AG04449 (cell line): ENCODE measurements around the gene GSE1.

Source experiments
- CTCF ChIA-PET: fragments of 350-600 bp; formaldehyde crosslinking; extraction: SDS; loops from one replicate; lab custom pipeline; 2021; ENCODE audit warnings: antibody characterized with exemption; lab: Yijun Ruan, JAX
- POLR2A ChIA-PET: fragments of 400-600, 350-600 bp; formaldehyde crosslinking; extraction: SDS; loops from one replicate; lab custom pipeline; 2020; ENCODE audit warnings: antibody characterized with exemption, inconsistent platforms; lab: Yijun Ruan, JAX
- DNase-seq: peaks from one replicate; pipeline ENCODE4 v3.0.0-alpha.2; 2010; ENCODE audit warnings: low read depth, low spot score
- H3K4me3 ChIP-seq: 2 replicates; pipeline ENCODE4 v1.5.1; 2011; ENCODE audit warnings: low read depth, mild to moderate bottlenecking, control low read depth, low read length
- TF ChIP-seq, protein P1 (sequence below): IDR thresholded peaks from one replicate; pipeline ENCODE4 v1.5.1; 2011; ENCODE audit warnings: mild to moderate bottlenecking, moderate library complexity, low read length, control low read depth, inconsistent platforms; ENCODE audit not compliant: insufficient read depth; ENCODE audit errors: missing control alignments

Gene GSE1

DNA sequence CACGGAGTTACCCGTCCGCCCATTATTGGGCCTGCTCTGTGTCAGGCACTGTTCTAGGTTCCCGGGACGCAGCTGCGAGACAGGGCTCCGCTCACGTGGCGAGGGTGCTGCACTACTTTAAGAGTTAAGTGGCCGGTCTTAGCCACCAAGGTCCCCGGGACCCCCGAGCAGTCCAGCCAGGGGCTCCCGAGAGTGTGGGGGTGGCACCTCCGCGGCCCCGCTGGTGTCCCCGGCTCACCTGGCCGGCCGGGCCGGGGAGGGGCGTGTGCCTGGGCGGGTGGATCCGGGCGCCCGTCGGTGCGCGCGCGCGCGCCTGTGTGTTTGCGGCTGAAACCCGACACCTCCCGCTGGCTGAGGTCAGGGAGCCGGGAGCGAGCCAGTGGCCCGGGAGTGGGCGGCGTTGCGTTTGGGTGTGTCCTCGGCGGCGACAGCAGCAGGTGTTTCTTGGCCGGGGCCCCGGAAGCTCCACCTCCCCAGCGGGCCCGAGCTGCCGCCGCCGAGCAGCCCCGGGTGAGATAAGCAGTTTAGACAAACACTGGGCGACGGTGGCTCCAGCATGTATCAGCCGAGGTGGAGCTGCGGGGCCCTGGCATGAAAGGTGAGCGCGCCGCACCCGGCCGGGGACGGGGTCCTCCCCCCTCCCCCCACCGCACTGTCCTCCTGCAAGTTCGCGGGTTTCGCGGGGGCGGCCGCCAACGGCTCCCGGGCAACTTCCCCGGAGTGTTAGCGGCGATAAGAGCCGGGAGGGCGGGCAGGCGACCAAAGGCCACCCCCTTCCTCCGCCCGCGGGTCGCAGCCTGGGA, at the start of gene GSE1:
TSS of gene GSE1 (plus strand) at position 522 of the 803 bp plus-strand sequence. CDS start at position 592, 70 bp downstream.
- DNase-seq = no peak
- CTCF ChIA-PET = interaction anchor here (1.0 to 9.0 kb wide), 3 partner anchors 197 to 338 kb away, joined by 3 to 86 read pairs (median 4); no protein-coding TSS in a partner anchor
- POLR2A ChIA-PET = no interaction called here
- TF ChIP-seq, protein P1, sequence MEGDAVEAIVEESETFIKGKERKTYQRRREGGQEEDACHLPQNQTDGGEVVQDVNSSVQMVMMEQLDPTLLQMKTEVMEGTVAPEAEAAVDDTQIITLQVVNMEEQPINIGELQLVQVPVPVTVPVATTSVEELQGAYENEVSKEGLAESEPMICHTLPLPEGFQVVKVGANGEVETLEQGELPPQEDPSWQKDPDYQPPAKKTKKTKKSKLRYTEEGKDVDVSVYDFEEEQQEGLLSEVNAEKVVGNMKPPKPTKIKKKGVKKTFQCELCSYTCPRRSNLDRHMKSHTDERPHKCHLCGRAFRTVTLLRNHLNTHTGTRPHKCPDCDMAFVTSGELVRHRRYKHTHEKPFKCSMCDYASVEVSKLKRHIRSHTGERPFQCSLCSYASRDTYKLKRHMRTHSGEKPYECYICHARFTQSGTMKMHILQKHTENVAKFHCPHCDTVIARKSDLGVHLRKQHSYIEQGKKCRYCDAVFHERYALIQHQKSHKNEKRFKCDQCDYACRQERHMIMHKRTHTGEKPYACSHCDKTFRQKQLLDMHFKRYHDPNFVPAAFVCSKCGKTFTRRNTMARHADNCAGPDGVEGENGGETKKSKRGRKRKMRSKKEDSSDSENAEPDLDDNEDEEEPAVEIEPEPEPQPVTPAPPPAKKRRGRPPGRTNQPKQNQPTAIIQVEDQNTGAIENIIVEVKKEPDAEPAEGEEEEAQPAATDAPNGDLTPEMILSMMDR = no peak
- peak within 1 kb of the TSS; percentile 61 for H3K4me3 ChIP-seq

DNA sequence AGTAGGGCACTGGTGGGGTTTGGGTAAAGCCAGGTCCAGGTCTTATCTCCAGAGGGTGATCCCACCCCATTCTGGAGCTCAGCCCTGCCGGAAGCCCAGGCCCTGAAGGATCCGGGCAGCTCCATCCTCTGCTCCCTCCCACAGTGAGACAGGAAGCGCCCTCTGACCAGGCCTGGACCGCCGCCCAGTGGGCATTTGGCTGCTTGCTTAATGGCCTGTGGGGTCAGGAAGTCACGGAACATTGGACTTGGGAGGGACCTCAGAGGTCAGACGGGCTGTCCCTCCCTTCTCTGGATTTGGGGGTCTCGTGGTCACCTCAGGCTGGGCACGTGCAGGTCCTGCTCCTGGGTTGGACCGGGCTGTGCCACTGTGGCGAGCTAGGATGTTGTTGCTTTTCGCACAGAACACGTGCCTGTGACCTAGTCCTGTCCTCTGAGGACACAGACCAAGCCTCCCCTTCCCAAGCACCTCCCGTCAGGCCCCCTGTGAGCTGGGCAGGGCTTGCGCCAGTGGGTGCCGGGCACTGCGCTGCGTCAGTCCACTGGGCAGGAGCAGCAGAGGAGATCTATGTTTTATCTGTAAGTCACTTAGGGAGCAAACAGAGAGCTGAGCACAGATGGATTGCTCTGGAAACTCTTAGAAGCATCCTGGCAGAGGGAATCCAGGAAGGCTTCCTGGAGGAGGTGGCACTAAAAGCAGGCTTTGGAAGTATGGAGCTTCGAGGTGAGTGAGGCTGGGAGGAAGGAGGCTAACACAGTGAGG, 49.4 kb upstream of the GSE1 start:
- DNase-seq = no peak
- TF ChIP-seq, protein P1 = no peak
- H3K4me3 ChIP-seq = no peak overlapping the region
- ChIA-PET POLR2A (no interaction called here), CTCF (interaction anchor here (0.7 to 3.2 kb wide), 11 partner anchors 10 to 143 kb away, joined by 3 to 24 read pairs (median 5); no protein-coding TSS in a partner anchor)

DNA sequence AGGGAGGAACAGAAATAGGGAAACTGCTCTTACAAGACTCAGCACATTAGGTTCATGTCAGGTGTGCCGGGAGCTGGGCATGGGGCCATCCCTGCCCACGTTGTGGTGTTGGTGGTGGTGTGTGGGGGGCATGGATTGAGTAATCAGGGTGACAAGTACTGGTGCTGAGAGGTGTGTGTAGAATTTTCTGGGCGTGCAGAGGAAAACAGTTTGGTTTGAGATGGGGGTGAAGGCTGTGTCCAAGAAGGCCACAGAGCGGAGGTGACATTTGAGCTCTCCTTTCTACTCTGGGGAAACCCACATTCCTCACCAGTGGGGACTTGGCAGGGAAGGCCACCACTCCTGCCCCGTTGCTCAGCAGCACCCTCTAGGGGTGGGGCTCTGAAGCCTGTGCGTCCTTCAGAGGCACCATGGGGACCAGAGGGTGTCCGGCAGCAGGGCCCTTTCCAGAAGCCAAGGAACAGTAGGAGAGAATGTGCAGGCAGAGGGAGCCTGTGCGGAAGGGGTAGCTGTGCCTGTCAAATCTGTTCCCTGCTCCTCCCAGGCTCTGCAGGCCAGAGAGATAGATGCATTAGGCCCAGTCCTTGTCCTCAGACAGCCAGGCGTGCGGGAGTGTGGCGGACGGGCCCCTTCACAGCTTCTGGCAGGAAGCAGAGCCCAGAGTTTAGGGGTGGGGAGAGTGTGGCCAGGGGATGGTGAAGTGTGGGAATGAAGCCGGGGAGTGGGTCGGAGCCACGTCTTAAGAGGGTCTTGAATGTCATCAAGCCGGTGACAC, 48.7 kb upstream of the GSE1 start:
- CTCF ChIA-PET = interaction anchor here (0.7 to 3.2 kb wide), 15 partner anchors 8 to 144 kb away, joined by 3 to 24 read pairs (median 4); no protein-coding TSS in a partner anchor
- H3K4me3 ChIP-seq = no peak overlapping the region
- TF ChIP-seq, protein P1 = peak; percentile 56
- POLR2A ChIA-PET = no interaction called here
- DNase-seq = no peak

DNA sequence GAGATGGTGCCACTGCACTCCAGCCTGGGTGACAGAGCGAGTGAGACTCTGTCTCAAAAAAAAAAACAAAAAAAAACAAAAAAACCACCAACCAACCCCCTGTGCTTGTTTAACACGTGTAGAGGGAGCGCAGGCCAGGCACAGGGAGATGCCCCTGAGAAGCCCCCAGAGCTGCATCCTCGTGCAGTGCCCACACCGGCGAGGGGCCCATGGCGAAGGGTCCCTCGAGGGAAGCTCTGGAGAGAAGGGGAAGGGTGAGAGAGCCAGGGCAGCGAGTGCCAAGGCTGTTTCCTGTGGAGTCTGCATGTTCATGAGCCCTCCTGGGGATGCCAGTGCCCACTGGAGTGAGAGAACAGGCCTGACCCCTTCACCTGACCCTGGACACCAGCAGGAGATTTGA, 47.8 kb upstream of the GSE1 start:
- no peak overlapping the region for H3K4me3 ChIP-seq
- POLR2A ChIA-PET = no interaction called here
- TF ChIP-seq, protein P1 = no peak
- DNase-seq = no peak
- CTCF ChIA-PET = interaction anchor here (0.8 to 3.2 kb wide), 8 partner anchors 9 to 144 kb away, joined by 3 to 24 read pairs (median 7); no protein-coding TSS in a partner anchor

DNA sequence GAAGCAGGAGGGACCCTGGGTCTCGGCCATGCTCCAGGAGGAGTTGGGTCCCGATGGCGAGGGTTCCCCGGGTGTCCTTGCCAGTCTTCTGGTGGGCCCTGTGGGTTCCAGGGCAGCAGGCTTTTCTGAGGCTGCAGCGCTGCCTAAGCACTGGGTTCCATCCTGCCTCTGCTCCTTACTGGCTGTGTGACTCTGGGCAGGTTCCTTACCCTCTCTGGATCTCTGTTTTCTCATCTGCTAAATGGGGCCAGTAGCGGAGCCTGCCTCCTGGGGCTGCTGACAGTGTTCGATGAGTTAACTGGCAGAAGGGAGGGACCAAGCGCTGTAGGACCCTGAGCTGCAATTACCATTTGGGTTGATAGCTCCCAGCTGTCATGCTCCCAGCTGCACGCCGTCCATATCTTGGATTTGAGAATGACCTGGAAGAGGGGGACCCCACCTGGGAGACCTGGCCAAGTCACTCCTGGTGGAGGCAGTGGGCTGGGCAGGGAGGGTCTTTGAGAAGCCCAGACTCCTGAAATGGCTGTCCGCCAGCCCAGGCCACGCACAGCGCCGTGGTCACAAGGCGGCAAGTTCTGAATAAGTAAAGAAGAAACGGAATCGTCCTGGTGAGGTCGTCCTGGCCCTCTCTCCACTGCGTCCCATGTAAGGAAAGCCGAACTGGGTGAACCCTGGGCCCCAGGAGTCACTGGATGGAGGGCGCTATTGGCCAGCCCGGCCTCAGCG, 47.2 kb upstream of the GSE1 start:
- ChIA-PET CTCF (interaction anchor here (1.0 to 3.2 kb wide), 3 partner anchors 9 to 13 kb away, joined by 3 to 24 read pairs (median 10); no protein-coding TSS in a partner anchor), POLR2A (no interaction called here)

More for the DNA sequence above, 47.2 kb upstream of the GSE1 start:
- no peak for DNase-seq
- TF ChIP-seq, protein P1 = no peak
- H3K4me3 ChIP-seq = no peak overlapping the region
